Bronchial epithelial cell (primary cell): ENCODE results near the gene NFS1. TPM values are rescaled to one million over a fixed set of nuclear protein-coding genes. Genes with fewer than 3 reads are reported as not detected.

Source experiments
- DNase-seq: peaks from one replicate; pipeline ENCODE4 v3.0.0-alpha.2; 2010; ENCODE audit warnings: low read depth
- FAIRE-seq: peaks from 2 replicates; lab custom pipeline; 2011; peaks lifted over from hg19 to GRCh38; lab: Jason Lieb, UNC
- H3K27me3 ChIP-seq: 2 replicates; pipeline ENCODE4 v1.5.1; 2011; ENCODE audit warnings: low read length; ENCODE audit not compliant: control insufficient read depth, insufficient read depth
- H3K36me3 ChIP-seq: 2 replicates; pipeline ENCODE4 v1.5.1; 2011; ENCODE audit warnings: low read length; ENCODE audit not compliant: control insufficient read depth, insufficient read depth
- H3K4me3 ChIP-seq: 2 replicates; pipeline ENCODE4 v1.5.1; 2011; ENCODE audit warnings: mild to moderate bottlenecking, low read depth, low read length, control low read depth
- total RNA-seq: library from RNA; depleted of rRNA; stranded (reverse); fragments of >200 nt; gene quantifications from 2 replicates; pipeline ENCODE4 v1.2.1, GENCODE V29; 2014
- TF ChIP-seq, protein P1 (sequence below): IDR thresholded peaks from 2 replicates; pipeline ENCODE4 v1.5.1; 2011; ENCODE audit warnings: mild to moderate bottlenecking, moderate library complexity, low read length, control low read depth, inconsistent platforms; ENCODE audit not compliant: insufficient read depth, severe bottlenecking

Gene NFS1
- total RNA-seq, 1 donor from 2014 or later = 15.5 TPM

DNA sequence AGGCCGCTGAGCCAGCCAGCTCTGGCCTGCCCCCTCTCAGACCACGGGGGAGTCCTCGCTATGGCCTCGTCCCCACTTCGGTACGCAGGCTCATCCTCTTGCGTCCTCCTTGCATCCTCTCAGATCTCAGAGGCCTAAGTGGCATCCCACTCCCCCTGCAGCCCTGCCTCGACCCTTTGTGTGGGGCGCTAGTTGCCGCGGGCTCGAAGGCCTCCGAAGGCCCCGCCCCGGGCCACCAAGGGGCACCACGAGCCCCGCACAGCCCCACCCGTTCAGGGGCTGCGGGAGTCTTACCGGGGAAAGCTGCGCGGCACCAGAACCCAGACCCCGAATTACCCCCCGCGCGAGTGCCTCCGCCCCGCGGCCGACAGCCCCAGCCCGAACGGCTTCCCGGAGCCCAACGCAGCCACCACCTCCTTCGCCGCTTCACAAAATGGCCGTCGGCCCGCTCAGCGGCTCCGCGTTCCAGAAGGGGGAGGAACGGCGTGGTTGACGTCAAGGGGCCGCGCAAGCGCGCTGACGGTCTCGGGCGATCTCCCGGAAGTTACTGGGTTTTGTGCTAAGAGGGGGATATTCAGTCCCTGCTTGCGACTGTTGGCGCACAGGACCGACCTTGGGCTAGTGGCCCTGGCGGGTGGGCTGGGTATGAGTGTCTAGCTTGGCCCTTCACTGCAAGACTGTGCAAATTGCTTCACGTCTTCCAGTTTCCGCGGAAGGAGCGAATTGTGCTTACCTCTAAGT, 34.5 kb downstream of the NFS1 start, which contains the start of the genes CPNE1 and RBM12:
CPNE1 (minus strand) TSS at position 435 of the 741 bp plus-strand sequence. CDS start 31,977 bp downstream, outside the sequence.
RBM12 (minus strand) TSS at position 435 of the 741 bp plus-strand sequence. CDS start 9,578 bp downstream, outside the sequence.
- no peak for FAIRE-seq
- DNase-seq = peak; percentile 81
- Histone ChIP-seq H3K36me3 (peaks cover 2% of the 10 kb centered on the region), H3K4me3 (peak within 1 kb of the TSS; percentile 100), H3K27me3 (no peaks in the 10 kb centered on the region)
- TF ChIP-seq, protein P1, sequence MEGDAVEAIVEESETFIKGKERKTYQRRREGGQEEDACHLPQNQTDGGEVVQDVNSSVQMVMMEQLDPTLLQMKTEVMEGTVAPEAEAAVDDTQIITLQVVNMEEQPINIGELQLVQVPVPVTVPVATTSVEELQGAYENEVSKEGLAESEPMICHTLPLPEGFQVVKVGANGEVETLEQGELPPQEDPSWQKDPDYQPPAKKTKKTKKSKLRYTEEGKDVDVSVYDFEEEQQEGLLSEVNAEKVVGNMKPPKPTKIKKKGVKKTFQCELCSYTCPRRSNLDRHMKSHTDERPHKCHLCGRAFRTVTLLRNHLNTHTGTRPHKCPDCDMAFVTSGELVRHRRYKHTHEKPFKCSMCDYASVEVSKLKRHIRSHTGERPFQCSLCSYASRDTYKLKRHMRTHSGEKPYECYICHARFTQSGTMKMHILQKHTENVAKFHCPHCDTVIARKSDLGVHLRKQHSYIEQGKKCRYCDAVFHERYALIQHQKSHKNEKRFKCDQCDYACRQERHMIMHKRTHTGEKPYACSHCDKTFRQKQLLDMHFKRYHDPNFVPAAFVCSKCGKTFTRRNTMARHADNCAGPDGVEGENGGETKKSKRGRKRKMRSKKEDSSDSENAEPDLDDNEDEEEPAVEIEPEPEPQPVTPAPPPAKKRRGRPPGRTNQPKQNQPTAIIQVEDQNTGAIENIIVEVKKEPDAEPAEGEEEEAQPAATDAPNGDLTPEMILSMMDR = no peak

DNA sequence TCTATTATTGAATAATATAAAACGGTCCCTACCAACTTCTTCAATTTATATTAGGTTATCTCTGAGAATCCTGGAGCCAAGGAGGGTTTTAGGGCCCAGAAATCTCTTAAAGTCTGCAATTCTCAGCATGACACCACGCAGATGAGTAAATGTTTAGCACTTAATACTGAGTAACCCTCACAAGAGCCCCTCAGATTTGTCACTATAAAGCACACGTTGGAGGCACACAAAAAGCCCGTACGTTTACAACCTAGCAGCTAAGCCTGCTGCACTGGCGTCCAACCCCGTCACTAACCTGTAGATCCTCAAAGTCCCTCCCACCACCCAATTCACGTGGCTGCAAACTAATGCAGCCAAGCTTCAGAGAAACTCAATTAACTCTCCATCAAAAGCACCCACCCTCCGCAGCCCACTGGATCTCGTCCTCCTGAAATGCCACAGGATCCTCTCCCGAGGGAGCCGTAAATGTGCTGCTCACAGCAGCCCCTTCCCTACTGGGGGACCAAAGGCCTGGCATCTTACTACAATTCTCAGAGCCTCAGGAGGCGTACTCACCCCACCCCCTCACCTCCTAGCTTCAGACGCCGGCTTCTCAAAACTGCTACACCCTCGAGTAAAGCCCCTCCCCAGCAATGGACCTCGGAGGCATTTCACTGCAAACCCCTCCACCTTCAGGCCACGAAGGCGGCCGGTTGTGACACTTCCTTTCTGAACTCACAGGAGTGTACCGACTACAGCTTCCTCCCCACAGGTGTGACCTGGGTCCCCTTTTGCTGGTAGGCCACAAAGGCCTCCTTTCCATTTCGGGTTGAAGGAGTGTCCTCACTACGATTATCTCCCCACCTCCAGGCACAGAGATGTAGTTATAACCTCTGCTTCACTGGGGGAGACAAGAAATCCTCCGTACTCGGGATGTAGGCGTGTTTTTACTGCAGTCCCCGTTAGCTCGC, 35.4 kb downstream of the NFS1 start:
- DNase-seq = peak; percentile 47
- no peak for FAIRE-seq
- TF ChIP-seq, protein P1 = no peak
- Histone ChIP-seq H3K4me3 (peak overlapping the region; percentile 100), H3K36me3 (no peaks in the 10 kb centered on the region), H3K27me3 (no peaks in the 10 kb centered on the region)

DNA sequence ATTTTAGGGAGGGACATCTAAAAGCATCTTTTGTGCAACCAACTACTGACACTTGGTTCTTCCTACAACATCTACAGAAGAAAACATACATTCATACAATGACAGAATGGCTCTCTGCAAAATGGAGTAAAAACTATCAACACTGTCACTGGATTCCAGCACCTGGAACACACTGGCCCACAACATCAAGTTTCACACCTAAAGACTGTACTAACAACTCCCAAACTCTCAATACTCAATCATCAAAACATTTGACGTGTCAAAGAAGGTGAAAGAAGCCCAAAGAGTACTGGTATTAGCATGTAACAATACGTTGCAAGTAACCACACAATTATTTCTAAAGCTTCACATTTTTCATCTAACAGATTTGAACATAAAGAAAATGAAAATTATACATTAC, 36.6 kb downstream of the NFS1 start:
- Histone ChIP-seq H3K27me3 (no peaks in the 10 kb centered on the region), H3K36me3 (no peaks in the 10 kb centered on the region), H3K4me3 (peak overlapping the region; percentile 5)
- DNase-seq (no peak), FAIRE-seq (no peak)
- TF ChIP-seq, protein P1 = no peak

DNA sequence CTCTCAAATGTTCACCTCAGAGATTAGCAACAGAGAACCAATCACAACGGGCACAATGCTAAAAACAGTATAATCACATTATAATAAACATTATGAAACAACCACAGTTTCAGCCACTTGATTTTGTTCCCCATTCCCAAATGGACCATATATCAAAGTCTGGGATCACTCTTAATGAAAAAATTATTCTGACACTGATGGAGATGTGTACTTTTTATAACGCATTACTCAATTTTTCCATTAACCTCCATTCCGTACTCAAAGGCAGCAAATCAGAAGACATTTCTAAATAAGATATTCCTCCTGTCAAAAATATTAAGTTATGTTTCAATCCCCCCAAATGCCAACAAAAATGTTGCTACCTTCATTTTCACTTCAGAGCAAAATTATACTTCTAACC, 37.2 kb downstream of the NFS1 start:
- Histone ChIP-seq H3K36me3 (no peaks in the 10 kb centered on the region), H3K4me3 (peak overlapping the region; percentile 5), H3K27me3 (no peaks in the 10 kb centered on the region)
- DNase-seq (no peak), FAIRE-seq (no peak)
- TF ChIP-seq, protein P1 = no peak

DNA sequence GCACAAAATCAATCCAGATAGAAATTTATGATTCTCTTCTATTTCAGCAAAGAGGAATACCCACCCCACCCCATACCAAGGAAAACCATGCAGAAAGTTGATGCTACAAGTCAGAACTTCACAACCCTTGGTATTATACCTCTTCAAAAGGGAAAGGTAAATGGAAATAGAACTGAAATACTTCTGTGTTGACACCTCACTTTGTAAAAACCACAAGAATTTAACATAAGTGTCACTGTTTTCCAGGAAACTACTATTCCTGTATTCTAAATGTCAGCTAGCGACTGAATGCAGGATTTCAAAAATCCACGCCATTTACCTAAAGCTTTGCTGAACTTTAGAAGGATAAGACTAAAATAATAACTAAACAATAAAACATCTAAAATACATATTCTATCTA, 38.1 kb downstream of the NFS1 start:
- TF ChIP-seq, protein P1 = no peak
- no peak for FAIRE-seq
- no peak overlapping the region for H3K4me3 ChIP-seq

More for the DNA sequence above, 38.1 kb downstream of the NFS1 start:
- Histone ChIP-seq H3K36me3 (no peaks in the 10 kb centered on the region), H3K27me3 (no peaks in the 10 kb centered on the region)
- peak; percentile 73 for DNase-seq
